Fibroblast of lung (primary cell): ENCODE results near the gene SPINK7. TPM values are rescaled to one million over a fixed set of nuclear protein-coding genes. Genes with fewer than 3 reads are reported as not detected.
A peak's percentile ranks its signal among the peaks of the same experiment; 100 is the strongest.
"Not testable (repeated sequence)": the region's sequence is repeated elsewhere in the genome, so short reads cannot be mapped to it uniquely, and the experiment has no call there.

ENCODE experiments used
- DNase-seq, 2 donors: peaks; one replicate each; pipeline versions ENCODE4 v3.0.0 to v3.0.0-alpha.2; 2010; ENCODE audit warnings: low read depth in 2 of 2
- H2AFZ ChIP-seq: 2 replicates; pipeline ENCODE4 v1.5.1; 2012; ENCODE audit warnings: low read length, control low read depth, inconsistent platforms
- H3K27ac ChIP-seq: 2 replicates; pipeline ENCODE4 v1.5.1; 2011; ENCODE audit warnings: low read length, control low read depth; ENCODE audit not compliant: insufficient read depth
- H3K27me3 ChIP-seq: 2 replicates; pipeline ENCODE4 v1.5.1; 2011; ENCODE audit warnings: mild to moderate bottlenecking, low read length; ENCODE audit not compliant: control insufficient read depth, insufficient read depth
- H3K36me3 ChIP-seq: 2 replicates; pipeline ENCODE4 v1.5.1; 2011; ENCODE audit warnings: low read length; ENCODE audit not compliant: control insufficient read depth, insufficient read depth
- H3K4me1 ChIP-seq: 2 replicates; pipeline ENCODE4 v1.5.1; 2011; ENCODE audit warnings: low read length; ENCODE audit not compliant: control insufficient read depth, insufficient read depth; ENCODE audit errors: extremely low read depth
- H3K4me2 ChIP-seq: 2 replicates; pipeline ENCODE4 v1.5.1; 2011; ENCODE audit warnings: low read length, control low read depth; ENCODE audit not compliant: insufficient read depth; ENCODE audit errors: extremely low read depth
- H3K4me3 ChIP-seq, 4 experiments: fragments of 200-600 bp in 1 of 4; sonication (generic) in 1 of 4; replicated peaks in 1 of 4; 2 replicates each; pipeline ENCODE4 v1.5.1; 2011 to 2016; ENCODE audit warnings: low read length in 4 of 4, low read depth in 3 of 4, mild to moderate bottlenecking in 3 of 4, control low read depth in 2 of 4, inconsistent platforms in 1 of 4, mixed read lengths in 1 of 4; ENCODE audit not compliant: insufficient read depth in 1 of 4; ENCODE audit errors: control extremely low read depth in 1 of 4
- H3K79me2 ChIP-seq: 2 replicates; pipeline ENCODE4 v1.5.1; 2012; ENCODE audit warnings: mild to moderate bottlenecking, low read length, inconsistent platforms; ENCODE audit not compliant: control insufficient read depth, insufficient read depth
- H3K9ac ChIP-seq: 2 replicates; pipeline ENCODE4 v1.5.1; 2011; ENCODE audit warnings: mild to moderate bottlenecking, low read length, control low read depth; ENCODE audit not compliant: insufficient read depth
- H3K9me3 ChIP-seq: 2 replicates; pipeline ENCODE4 v1.5.1; 2012; ENCODE audit warnings: low read depth, low read length; ENCODE audit not compliant: control insufficient read depth, insufficient read depth
- H4K20me1 ChIP-seq: 2 replicates; pipeline ENCODE4 v1.5.1; 2011; ENCODE audit warnings: low read length; ENCODE audit not compliant: control insufficient read depth, insufficient read depth; ENCODE audit errors: extremely low read depth
- EZH2 ChIP-seq: IDR thresholded peaks from 2 replicates; pipeline ENCODE4 v1.5.1; 2012; ENCODE audit warnings: low read length, control low read depth, mild to moderate bottlenecking; ENCODE audit errors: missing control alignments
- polyA plus RNA-seq, 2 donors: library from polyadenylated mRNA; depleted of rRNA in 1 of 2; stranded (reverse) in 1 of 2; unstranded in 1 of 2; fragments of >200 nt; gene quantifications; 2 replicates each; pipeline ENCODE4 v1.2.1, GENCODE V29; 2011 to 2012; ENCODE audit warnings: missing spikeins in 1 of 2
- total RNA-seq: library from RNA; depleted of rRNA; stranded (reverse); fragments of >200 nt; gene quantifications from 2 replicates; pipeline ENCODE4 v1.2.1, GENCODE V29; 2014
- TF ChIP-seq, protein P1 (sequence below), 2 donors: IDR thresholded peaks in 1 of 2; conservative IDR thresholded peaks in 1 of 2; 1 replicate in 1 of 2; 2 replicates in 1 of 2; pipeline ENCODE4 v1.5.1; 2011 to 2012; ENCODE audit warnings: low read length in 2 of 2, control low read depth in 1 of 2, inconsistent platforms in 1 of 2, low read depth in 1 of 2, mild to moderate bottlenecking in 1 of 2

Gene SPINK7
- total and polyA plus RNA-seq, 2 donors (not counting 1 experiment from before 2014, with no cell fraction given) = not detected

DNA sequence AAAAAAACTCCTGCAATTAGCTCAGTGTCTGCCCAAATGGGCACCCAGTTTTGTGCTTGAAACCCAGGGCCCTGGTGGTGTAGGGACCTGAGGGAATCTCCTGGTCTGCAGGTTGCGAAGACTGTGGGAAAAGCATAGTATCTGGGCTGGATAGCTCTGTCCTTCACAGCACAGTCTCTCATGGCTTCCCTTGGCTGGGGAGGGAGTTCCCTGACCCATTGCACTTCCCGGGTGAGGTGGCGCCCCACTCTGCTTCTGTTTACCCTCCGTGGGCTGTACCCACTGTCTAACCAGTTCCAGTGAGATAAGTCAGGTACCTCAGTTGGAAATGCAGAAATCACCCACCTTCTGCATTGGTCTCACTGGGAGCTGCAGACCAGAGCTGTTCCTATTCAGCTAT is 30.9 kb upstream of the SPINK7 start:
- not testable (repeated sequence) for H2AFZ ChIP-seq, H3K36me3 ChIP-seq, H3K4me1 ChIP-seq, H3K4me2 ChIP-seq, H3K4me3 ChIP-seq, H3K9me3 ChIP-seq, H4K20me1 ChIP-seq, DNase-seq, H3K27me3 ChIP-seq, H3K79me2 ChIP-seq, H3K27ac ChIP-seq, H3K9ac ChIP-seq

DNA sequence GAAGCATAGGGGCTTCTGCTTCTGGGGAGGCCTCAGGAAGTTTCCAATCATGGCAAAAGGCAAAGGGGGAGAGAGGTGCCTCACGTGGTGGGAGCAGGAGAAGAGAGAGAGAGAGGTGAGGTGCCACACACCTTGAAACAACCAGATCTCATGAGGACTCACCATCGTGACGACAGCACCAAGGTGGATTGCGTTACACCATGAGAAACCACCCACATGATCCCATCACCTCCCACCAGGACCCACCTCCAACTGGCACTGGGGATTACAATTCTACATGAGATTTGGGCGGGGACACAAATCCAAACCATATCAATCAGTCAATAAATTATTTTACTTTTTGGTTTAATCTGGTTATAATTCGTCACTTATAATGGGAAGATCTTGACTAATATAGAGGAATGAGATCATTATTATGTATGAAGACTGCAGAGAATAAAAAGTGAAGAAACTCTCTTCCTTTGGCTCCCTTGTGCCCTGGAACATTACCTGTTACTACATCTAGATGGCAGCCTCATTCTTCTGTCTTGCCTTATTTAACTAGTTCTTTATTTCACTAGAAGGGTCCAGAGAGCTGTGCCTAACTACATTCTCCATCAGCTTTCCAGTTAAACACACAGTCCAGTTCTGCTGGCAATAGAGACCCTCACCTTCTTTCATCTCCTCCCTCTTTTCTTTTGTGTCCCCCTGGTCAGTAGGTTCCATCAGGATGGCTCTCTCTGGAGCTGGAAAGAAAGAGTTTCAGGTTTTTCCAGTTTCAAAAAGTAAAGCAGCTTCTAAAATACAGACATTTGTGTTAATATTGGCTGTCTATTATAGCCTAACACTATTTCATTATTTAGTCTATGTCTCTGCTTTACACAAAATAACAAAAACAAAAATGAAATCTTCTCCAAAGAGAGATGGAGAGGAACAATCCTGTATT is 21.7 kb upstream of the SPINK7 start:
- Histone ChIP-seq H2AFZ (no peak overlapping the region), H3K4me3 (no peak overlapping the region), H3K4me2 (no peak overlapping the region), H4K20me1 (no peaks in the 10 kb centered on the region), H3K9ac (no peak overlapping the region), H3K27me3 (no peaks in the 10 kb centered on the region), H3K4me1 (no peaks in the 10 kb centered on the region), H3K36me3 (no peaks in the 10 kb centered on the region), H3K79me2 (no peaks in the 10 kb centered on the region), H3K27ac (no peak overlapping the region), H3K9me3 (no peaks in the 10 kb centered on the region)
- TF ChIP-seq EZH2 = no peak
- TF ChIP-seq, protein P1, sequence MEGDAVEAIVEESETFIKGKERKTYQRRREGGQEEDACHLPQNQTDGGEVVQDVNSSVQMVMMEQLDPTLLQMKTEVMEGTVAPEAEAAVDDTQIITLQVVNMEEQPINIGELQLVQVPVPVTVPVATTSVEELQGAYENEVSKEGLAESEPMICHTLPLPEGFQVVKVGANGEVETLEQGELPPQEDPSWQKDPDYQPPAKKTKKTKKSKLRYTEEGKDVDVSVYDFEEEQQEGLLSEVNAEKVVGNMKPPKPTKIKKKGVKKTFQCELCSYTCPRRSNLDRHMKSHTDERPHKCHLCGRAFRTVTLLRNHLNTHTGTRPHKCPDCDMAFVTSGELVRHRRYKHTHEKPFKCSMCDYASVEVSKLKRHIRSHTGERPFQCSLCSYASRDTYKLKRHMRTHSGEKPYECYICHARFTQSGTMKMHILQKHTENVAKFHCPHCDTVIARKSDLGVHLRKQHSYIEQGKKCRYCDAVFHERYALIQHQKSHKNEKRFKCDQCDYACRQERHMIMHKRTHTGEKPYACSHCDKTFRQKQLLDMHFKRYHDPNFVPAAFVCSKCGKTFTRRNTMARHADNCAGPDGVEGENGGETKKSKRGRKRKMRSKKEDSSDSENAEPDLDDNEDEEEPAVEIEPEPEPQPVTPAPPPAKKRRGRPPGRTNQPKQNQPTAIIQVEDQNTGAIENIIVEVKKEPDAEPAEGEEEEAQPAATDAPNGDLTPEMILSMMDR (conservative IDR thresholded peaks at IDR 0.05 in 1 of 2, IDR thresholded peaks at IDR 0.05 in 1 of 2; ENCODE audit: low read depth in 1 of 2, low read length in 2 of 2) = peak; percentile 29 to 60
- DNase-seq = peak in 1 of 2 donors; percentile 47

DNA sequence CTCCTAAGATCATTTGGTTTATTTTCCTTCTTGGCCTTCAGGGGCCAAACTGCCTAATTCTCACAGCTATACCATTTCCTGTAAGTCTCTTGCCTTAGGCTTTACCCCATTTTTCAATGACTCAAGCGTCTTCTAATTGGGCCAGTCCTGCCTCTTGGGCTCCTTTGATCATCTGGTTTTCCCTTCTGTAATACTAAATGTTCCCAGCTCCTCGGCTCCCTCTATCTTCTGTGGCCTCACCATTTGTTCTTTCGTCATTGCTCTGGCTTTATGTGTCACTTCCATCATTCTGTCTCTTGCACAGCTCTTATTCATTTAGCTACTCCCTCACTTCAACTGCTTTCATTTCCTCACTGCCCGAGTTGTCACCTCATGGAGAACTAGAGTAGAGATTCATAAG is 14.5 kb upstream of the SPINK7 start:
- H3K4me3 ChIP-seq = no peak overlapping the region
- DNase-seq = no peak
- no peak overlapping the region for H3K4me2 ChIP-seq
- no peaks in the 10 kb centered on the region for H3K9me3 ChIP-seq
- H3K79me2 ChIP-seq = no peaks in the 10 kb centered on the region
- no peak overlapping the region for H3K27ac ChIP-seq
- H3K27me3 ChIP-seq = no peaks in the 10 kb centered on the region
- H3K9ac ChIP-seq = no peak overlapping the region
- H3K4me1 ChIP-seq = no peaks in the 10 kb centered on the region
- H2AFZ ChIP-seq = no peak overlapping the region
- H4K20me1 ChIP-seq = no peaks in the 10 kb centered on the region
- TF ChIP-seq, protein P1 (conservative IDR thresholded peaks at IDR 0.05 in 1 of 2, IDR thresholded peaks at IDR 0.05 in 1 of 2; ENCODE audit: low read depth in 1 of 2, low read length in 2 of 2) = no peak
- TF ChIP-seq EZH2 = no peak
- H3K36me3 ChIP-seq = no peaks in the 10 kb centered on the region
